Neural cell (in vitro differentiated cells): ENCODE results near the gene DNER. TPM values are rescaled to one million over a fixed set of nuclear protein-coding genes. Genes with fewer than 3 reads are reported as not detected.

Source experiments
- H2AFZ ChIP-seq: fragments of 200-600, 300-800 bp; sonication (generic), shearing (Covaris generic); 2 replicates; pipeline ENCODE4 v1.6.0; 2014; ENCODE audit warnings: low read depth, mild to moderate bottlenecking, antibody characterized with exemption, low read length, moderate library complexity
- H3F3A ChIP-seq: fragments of 200-600 bp; shearing (Covaris generic); 2 replicates; pipeline ENCODE4 v1.6.1; 2016; ENCODE audit warnings: mild to moderate bottlenecking, moderate library complexity, mixed read lengths, antibody characterized with exemption, low read length; ENCODE audit not compliant: insufficient read depth, poor library complexity, severe bottlenecking
- H3K27ac ChIP-seq: fragments of 200-600, 300-800 bp; sonication (generic), shearing (Covaris generic); 2 replicates; pipeline ENCODE4 v1.5.1; 2014; ENCODE audit warnings: mild to moderate bottlenecking, low read length, moderate library complexity
- H3K27me3 ChIP-seq: fragments of 300-800, 200-600 bp; sonication (generic), shearing (Covaris generic); 2 replicates; pipeline ENCODE4 v1.6.0; 2014; ENCODE audit warnings: mild to moderate bottlenecking, low read depth, low read length, moderate library complexity; ENCODE audit not compliant: insufficient read depth
- H3K36me3 ChIP-seq: fragments of 300-800, 200-600 bp; sonication (generic), shearing (Covaris generic); 2 replicates; pipeline ENCODE4 v1.5.1; 2014; ENCODE audit warnings: mild to moderate bottlenecking, antibody characterized with exemption, low read length, moderate library complexity; ENCODE audit not compliant: insufficient read depth
- H3K4me2 ChIP-seq: fragments of 300-800, 200-600 bp; sonication (generic), shearing (Covaris generic); 2 replicates; pipeline ENCODE4 v1.6.0; 2014; ENCODE audit warnings: mild to moderate bottlenecking, low read length
- H3K4me3 ChIP-seq: fragments of 300-800, 200-600 bp; sonication (generic), shearing (Covaris generic); 2 replicates; pipeline ENCODE4 v1.5.1; 2014; ENCODE audit warnings: mild to moderate bottlenecking, low read length, moderate library complexity
- H3K79me2 ChIP-seq: fragments of 200-600 bp; shearing (Covaris generic); replicated peaks from 2 replicates; pipeline ENCODE4 v1.6.0; 2014; ENCODE audit warnings: mild to moderate bottlenecking, low read length, moderate library complexity; ENCODE audit not compliant: insufficient read depth
- H3K9ac ChIP-seq: fragments of 300-800, 200-600 bp; sonication (generic), shearing (Covaris generic); 2 replicates; pipeline ENCODE4 v1.6.1; 2016; ENCODE audit warnings: mild to moderate bottlenecking, low read length, mixed read lengths
- H3K9me2 ChIP-seq: fragments of 200-600 bp; shearing (Covaris generic); 2 replicates; pipeline ENCODE4 v1.6.1; 2016; ENCODE audit warnings: mild to moderate bottlenecking, low read length, mixed read lengths; ENCODE audit not compliant: insufficient read depth
- H3K9me3 ChIP-seq: fragments of 200-600, 300-800 bp; sonication (generic), shearing (Covaris generic); 2 replicates; pipeline ENCODE4 v1.6.1; 2016; ENCODE audit warnings: mild to moderate bottlenecking, mixed run types, low read length, moderate library complexity, mixed read lengths
- H4K20me1 ChIP-seq: fragments of 200-600 bp; shearing (Covaris generic); 2 replicates; pipeline ENCODE4 v1.6.1; 2016; ENCODE audit warnings: mild to moderate bottlenecking, mixed run types; ENCODE audit not compliant: insufficient read depth
- CTCF ChIP-seq: fragments of 450-650 bp; IDR thresholded peaks from 2 replicates; pipeline ENCODE4 v1.5.1; 2014; ENCODE audit warnings: antibody characterized with exemption, mild to moderate bottlenecking, moderate library complexity; ENCODE audit not compliant: poor library complexity, severe bottlenecking
- EP300 ChIP-seq: fragments of 450-650 bp; conservative IDR thresholded peaks from 2 replicates; pipeline ENCODE4 v1.6.1; 2014; ENCODE audit warnings: antibody characterized with exemption, mild to moderate bottlenecking, moderate library complexity; ENCODE audit not compliant: poor library complexity, severe bottlenecking
- EZH2 ChIP-seq: fragments of 200-600, 300-800 bp; shearing (Covaris generic), sonication (generic); IDR thresholded peaks from 2 replicates; pipeline ENCODE4 v1.6.1; 2014; ENCODE audit warnings: antibody characterized with exemption, low read length, borderline replicate concordance, mild to moderate bottlenecking; ENCODE audit not compliant: insufficient read depth, poor library complexity, severe bottlenecking
- MXI1 ChIP-seq: fragments of 450-650 bp; conservative IDR thresholded peaks from 2 replicates; pipeline ENCODE4 v1.6.1; 2014; ENCODE audit warnings: antibody characterized with exemption, mild to moderate bottlenecking; ENCODE audit not compliant: poor library complexity, severe bottlenecking
- POLR2AphosphoS5 ChIP-seq: IDR thresholded peaks from 2 replicates; pipeline ENCODE4 v1.6.1; 2012
- RAD21 ChIP-seq: fragments of 450-650 bp; conservative IDR thresholded peaks from 2 replicates; pipeline ENCODE4 v1.6.1; 2014; ENCODE audit warnings: antibody characterized with exemption, mild to moderate bottlenecking, moderate library complexity
- REST ChIP-seq: IDR thresholded peaks from 2 replicates; pipeline ENCODE4 v1.6.1; 2012; ENCODE audit warnings: borderline replicate concordance
- SMC3 ChIP-seq: fragments of 450-650 bp; conservative IDR thresholded peaks from 2 replicates; pipeline ENCODE4 v1.6.1; 2014; ENCODE audit warnings: antibody characterized with exemption, mild to moderate bottlenecking, moderate library complexity; ENCODE audit not compliant: poor library complexity
- TAF1 ChIP-seq: IDR thresholded peaks from 2 replicates; pipeline ENCODE4 v1.6.1; 2012; ENCODE audit warnings: low read depth
- polyA plus RNA-seq: library from polyadenylated mRNA; depleted of rRNA; stranded (reverse); fragments of >200 nt; gene quantifications from 2 replicates; pipeline ENCODE4 v1.2.3, GENCODE V29; 2014

The DNER gene
- polyA plus RNA-seq, 1 donor from 2014 or later = 310 TPM

- TF ChIP-seq EZH2 (no peak), REST (no peak), MXI1 (no peak), RAD21 (no peak), CTCF (no peak), EP300 (no peak), SMC3 (no peak), TAF1 (no peak), POLR2AphosphoS5 (no peak)
- Histone ChIP-seq H3K79me2 (no peaks in the 10 kb centered on the region), H3K9me3 (no peaks in the 10 kb centered on the region), H4K20me1 (no peaks in the 10 kb centered on the region), H3K4me2 (no peak overlapping the region), H3F3A (no peaks in the 10 kb centered on the region), H2AFZ (no peak overlapping the region), H3K27ac (no peak overlapping the region), H3K9ac (no peak overlapping the region), H3K36me3 (no peaks in the 10 kb centered on the region), H3K4me3 (no peak overlapping the region), H3K27me3 (no peaks in the 10 kb centered on the region), H3K9me2 (no peaks in the 10 kb centered on the region)
Observed at GRCh38 chr2:229380101-229380625, 334.2 kb downstream of the DNER start.

GRCh38 chr2:229378386-229378785, 336.0 kb downstream of the DNER start:
- Histone ChIP-seq H4K20me1 (no peaks in the 10 kb centered on the region), H3K4me3 (no peak overlapping the region), H3K27ac (no peak overlapping the region), H3K4me2 (no peak overlapping the region), H2AFZ (no peak overlapping the region), H3K9me2 (no peaks in the 10 kb centered on the region), H3K27me3 (no peaks in the 10 kb centered on the region), H3K9me3 (no peaks in the 10 kb centered on the region), H3K36me3 (peaks cover 13% of the 10 kb centered on the region), H3K79me2 (no peaks in the 10 kb centered on the region), H3K9ac (no peak overlapping the region), H3F3A (no peaks in the 10 kb centered on the region)
- TF ChIP-seq TAF1 (no peak), POLR2AphosphoS5 (no peak)

GRCh38 chr2:229376866-229377265, 337.5 kb downstream of the DNER start:
- H3F3A ChIP-seq = no peaks in the 10 kb centered on the region
- H3K4me2 ChIP-seq = no peak overlapping the region
- H3K79me2 ChIP-seq = no peaks in the 10 kb centered on the region
- no peaks in the 10 kb centered on the region for H3K9me2 ChIP-seq
- H3K27ac ChIP-seq = no peak overlapping the region
- no peak overlapping the region for H3K4me3 ChIP-seq
- no peak overlapping the region for H3K9ac ChIP-seq
- H4K20me1 ChIP-seq = no peaks in the 10 kb centered on the region
- no peaks in the 10 kb centered on the region for H3K27me3 ChIP-seq
- peaks cover 13% of the 10 kb centered on the region for H3K36me3 ChIP-seq
- H3K9me3 ChIP-seq = no peaks in the 10 kb centered on the region
- TF ChIP-seq TAF1 = no peak
- TF ChIP-seq REST = no peak
- TF ChIP-seq POLR2AphosphoS5 = no peak
- no peak for TF ChIP-seq MXI1
- TF ChIP-seq EP300 = no peak
- no peak for TF ChIP-seq CTCF
- no peak for TF ChIP-seq RAD21
- TF ChIP-seq EZH2 = no peak
- no peak overlapping the region for H2AFZ ChIP-seq
